NK-92 (cell line): Measurements from ENCODE around the gene FMNL2.

ENCODE experiments used
- DNase-seq: peaks from one replicate; lab custom pipeline; 2025; ENCODE audit not compliant: unreplicated experiment; lab: John Stamatoyannopoulos, UW

FMNL2 gene

DNA sequence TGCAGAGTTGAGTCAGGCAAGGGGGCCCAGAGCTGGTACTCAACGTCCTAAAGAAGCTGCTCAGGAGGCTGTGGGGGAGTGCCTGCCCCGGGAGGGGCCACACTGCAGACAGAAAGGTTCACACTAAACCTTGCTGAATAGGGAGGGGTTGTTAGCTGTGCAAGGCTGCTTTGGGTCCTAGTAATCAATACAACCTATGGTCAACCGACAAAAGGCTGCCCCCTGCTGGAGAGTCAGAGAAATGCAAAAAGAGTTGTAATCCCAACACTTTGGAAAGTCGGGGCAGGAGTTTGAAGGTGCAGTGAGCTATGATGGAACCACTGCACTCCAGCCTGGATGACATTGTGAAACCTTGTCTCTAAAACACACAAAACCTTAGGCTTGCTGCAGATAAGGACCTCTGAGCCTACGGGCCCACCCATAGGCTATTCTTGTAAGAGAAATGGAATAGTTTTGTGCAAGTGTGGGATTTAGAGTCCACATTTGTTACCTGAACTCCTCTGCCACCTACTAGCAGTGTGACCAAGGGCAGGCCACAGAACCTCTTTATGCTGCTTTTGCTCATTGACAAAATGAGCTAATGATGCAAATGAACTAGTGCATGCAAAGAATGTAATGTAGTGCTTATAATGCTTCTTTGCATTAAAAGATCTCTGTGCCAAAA is 300.8 kb downstream of the FMNL2 start:
- DNase-seq = peak; percentile 2

DNA sequence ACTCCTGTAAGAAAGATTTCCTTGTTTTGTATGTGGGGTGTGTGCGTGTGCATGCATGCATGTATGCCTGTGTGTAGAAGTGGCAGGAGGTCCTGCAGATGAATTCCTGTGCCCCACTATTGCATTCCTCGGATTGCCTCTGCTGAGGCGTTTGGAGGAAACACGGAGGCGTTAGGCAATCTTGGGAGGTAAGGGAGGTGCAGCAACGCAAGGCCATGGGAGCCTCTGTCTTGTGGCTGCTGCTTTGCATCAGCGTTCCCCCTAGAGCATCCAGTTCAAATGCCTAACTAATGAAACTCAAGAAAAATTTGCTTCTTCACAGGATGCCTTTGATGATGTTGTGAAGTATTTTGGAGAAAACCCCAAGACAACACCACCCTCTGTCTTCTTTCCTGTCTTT is 302.3 kb downstream of the FMNL2 start:
- no peak for DNase-seq

DNA sequence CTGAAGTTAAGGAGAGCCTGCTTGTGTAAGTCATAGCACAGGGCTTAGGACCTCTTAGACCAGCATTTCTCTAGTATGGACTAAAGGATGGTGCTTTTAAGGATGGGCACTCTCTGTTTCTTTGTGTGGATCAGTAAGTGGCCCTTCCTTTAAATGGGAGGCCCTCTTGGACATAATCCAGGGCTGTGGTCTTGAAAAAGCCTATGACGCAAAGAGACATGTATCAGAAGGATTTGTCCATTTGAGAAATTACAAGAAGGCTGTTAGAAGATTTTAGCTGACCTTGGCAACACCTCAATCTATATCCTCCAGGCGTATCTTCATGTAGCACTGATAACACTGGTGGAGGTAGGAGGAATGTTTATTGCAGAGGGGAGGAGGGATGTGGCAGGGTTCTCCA is 303.1 kb downstream of the FMNL2 start:
- DNase-seq = no peak

DNA sequence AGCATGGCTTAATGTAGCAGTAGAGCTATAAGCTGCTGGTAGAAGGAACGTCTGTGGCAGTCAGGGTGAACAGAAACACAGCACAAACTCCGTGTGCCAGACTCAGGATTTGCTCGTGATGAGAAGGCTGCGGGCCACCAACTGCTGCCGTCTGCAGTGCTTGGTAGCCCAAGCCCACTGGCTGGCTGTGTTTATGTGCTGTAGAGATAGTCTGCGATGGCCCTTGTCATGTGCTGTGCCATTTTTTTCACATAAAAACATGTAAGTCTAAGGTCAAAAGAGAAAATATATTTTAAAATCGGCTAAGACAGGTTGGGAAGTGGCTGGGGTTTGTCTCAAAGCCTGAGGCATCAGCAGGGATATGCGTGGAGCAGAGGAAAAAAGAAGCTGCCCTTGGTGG is 303.6 kb downstream of the FMNL2 start:
- DNase-seq = no peak

DNA sequence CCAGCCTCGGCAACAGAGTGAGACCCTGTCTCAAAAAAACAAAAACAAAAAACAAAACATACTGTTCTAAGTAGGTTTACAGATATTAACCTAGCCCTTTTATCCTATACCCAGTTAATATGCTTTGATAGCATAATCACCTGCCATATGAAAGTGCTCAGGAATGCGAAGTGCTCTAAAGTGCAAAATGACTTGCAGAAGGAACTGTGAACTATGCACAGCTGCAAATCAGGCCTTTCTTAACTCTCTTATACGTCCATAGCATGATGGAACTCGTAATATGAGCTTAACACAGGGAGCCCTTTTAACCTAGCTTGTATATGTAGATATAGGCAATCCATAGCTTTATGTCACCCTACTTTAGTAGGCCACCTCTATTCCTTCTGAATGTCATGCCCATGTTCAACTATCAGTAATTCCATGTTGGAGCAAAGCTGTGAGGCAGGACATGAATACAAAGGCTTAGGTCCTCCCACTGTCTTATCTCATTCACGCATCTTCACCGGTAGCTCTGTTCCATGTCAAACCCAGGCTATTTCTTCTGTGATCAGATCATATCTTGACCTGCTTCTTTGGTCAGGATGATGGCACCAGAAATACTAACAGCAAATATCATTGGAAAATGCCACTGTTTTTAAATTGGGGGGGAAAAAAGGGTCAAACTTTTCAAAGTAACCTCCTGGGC is 309.4 kb downstream of the FMNL2 start:
- no peak for DNase-seq

DNA sequence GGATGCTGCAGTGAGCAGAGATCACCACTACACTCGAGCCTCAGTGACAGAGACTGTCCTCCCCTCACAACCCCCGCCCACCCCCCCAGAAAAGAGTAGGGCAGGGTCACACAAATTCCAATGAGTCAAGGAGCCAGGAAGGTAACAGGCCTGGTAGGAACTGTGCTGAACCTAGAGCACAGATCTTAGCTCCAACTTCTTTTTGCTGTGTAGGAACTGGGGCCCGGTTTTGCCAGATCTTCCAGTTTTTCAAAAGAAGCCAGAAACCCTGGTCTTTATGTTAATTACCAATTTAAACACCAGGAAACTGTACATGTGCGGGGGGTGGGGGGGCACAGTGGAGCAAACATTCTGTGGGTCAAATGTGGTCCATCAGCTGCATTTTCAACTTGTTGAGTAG is 311.3 kb downstream of the FMNL2 start:
- DNase-seq = no peak

DNA sequence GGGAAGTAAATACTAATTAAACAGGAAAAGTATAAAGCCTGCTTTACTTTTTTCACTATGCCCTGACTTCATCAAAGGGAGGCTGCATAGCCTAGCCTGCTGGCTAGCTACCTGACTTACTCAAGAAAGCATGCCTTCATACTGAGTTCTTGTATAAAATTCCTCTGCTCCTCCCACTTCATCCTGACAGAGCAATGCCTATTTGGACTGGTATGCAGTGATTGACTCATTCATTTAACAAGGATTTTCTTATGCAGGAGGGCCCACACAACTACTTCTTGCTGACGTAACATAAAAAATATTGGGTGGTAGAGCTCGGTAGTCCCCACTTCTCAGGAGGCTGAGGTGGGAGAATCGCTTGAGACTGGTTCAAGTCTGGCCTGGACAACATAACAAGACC is 311.8 kb downstream of the FMNL2 start:
- no peak for DNase-seq

DNA sequence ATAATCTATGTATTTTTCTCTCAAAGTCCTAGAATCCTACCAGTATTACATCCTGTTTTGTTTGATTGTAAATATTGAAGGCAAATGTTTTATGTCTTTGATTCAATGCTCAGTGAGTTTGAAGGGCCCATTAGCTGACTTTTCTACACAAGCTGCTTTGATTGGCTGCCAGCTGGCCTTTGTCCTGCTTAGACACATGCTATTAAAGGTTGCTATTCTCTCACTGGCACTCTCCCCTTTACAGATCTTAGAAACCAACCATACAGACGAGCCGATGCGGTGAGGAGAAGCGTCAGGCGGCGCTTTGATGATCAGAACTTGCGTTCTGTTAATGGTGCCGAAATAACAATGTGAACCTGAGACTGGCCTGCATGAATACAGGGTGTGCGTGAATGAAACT is 312.6 kb downstream of the FMNL2 start:
- no peak for DNase-seq

DNA sequence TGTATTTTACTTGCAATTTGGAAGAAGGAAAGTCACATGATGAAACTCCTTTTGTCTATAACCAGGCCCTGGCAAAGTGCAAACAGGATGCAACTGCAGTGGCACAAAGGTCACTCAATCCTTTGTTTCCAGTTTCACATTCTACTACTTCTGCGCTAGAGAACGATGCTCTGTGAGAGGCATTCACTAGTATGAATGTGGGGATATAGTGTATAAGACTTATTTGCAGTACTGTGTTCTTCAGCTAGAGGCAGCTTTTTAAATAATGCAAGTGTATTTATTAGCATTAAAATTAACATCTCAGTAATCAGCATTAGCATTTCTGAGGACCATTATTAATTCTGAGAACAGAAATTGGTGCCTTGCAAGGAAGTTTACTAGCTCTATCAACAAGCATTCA is 313.4 kb downstream of the FMNL2 start:
- DNase-seq = no peak

DNA sequence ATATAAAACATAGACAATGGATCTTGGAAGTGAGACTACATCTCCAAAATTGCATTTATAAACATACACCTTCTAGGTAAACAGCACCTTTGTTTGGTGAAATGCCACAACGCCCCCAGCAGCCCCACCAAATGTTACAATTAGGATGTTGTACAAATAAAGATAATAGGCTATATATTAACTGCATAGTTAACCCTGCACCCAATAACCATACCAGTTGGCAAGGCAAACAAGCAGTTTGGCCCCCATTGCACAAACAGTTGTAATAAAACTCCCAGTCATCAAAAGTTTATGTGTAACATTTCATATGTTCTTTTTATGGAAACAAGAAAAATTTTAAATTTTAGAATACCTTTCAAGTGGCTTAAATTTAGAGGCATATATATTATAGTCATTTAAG is 315.0 kb downstream of the FMNL2 start:
- DNase-seq = no peak

DNA sequence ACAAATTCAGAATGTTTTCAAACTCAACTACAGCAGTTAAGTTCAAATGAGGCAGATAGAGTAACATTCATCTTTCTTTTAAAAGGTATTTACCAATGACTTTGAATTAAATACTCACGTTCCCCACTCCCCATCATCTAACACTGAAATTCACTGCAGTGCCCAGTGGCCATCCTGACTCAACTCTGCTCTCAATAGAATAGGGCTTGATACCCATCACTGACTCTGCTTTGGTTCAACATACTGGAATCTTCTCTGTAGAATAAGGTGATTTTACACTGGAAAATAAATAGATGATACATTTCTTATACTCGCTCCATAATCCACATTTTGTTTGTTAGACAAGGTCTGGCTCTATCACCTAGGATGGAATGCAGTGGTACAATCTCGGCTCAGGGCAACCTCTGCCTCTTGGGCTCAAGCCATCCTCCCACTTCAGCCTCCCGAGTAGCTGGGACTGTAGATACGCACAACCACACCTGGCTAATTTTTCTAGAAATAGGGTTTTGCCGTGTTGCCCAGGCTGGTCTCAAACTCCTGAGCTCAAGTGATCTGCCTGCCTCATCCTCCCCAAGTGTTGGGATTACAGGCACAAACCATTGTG is 315.9 kb downstream of the FMNL2 start:
- DNase-seq = no peak

DNA sequence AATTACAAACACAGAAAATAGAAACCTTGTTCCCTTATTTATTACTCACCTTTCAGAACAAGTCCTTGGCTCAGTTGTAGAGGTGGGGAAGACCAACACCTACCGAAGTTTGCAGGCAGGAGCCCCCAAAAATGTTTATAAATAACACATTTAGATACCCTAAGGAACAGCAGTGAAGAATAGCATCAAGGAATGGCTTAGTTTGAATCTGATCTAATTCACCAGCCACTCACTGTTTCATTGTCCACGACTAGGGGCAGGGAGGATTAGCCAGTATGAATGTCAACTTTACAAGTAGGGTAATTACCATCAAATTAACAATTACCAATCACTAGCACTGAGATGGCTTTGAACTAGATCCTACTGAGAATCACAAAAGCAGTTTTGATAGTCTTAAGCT is 316.9 kb downstream of the FMNL2 start:
- no peak for DNase-seq

DNA sequence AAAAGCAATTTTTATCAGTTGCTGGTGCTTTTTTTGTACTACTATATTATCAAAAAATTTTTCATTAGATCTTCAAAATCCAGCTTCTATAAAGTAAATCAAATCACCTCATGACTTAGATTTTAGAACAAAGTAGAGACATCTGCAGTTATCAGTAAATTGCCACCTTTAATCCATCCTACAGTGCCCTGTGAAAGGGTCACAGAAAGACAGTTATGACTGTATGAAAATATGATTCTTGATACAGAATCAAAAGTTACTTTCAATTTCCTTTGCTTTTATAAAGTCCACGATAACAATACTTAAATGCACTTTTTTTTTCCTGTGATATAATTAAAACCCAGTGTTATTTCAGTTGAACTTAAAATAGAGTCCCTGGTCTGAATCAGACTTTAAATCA is 320.9 kb downstream of the FMNL2 start:
- DNase-seq = no peak

DNA sequence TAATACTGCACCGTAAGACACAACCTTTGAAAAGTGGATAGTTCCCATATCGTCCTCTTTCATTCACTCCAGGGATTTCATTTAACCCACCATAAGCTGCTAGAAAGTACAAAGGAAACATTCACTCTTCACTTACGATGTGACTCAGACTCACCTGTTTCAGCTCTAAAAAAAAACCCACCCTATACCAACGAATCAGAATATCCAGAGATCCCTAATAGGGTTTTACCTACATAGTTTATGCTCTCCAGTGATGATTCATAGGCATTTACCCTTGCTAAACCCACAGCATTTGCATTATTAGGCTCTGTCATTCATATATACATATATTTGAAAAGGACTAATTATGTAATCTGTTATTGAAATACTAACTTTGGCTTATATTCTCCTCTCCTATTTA is 322.1 kb downstream of the FMNL2 start:
- DNase-seq = no peak

DNA sequence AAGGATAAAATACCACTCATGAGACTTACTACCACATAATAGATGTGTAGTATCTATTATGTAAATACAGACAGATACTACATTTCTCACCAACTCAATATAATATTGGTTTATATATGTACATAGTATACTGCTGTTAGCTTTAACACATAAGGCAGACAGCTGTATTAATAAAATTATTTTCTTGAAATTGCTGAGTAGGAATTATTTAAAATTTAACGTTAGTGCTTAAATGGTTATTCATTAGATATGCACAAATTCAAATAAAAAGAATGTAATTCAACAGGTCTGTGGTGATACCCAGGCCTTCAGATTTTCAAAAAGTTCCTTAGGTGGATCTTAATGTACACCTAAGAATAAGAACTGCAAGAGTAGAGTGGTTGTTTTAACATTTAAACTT is 323.2 kb downstream of the FMNL2 start:
- DNase-seq = no peak

DNA sequence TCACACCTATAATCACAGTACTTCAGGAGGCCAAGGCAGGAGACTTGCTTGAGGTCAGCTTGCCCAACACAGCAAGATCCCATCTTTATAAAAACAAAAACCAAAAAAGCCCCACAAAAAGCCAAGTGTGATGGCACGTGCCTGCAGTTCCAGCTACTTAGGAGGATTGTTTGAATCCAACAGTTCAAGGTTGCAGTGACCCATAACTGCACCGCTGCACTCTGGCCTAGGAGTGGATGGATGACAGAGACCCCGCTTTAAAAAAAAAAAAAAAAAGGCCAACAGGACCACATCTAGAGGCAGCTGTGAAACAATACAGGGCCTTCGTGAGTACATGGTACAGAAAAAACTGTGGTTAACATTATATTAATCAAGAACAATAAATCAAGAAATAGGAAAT is 326.1 kb downstream of the FMNL2 start:
- DNase-seq = no peak

DNA sequence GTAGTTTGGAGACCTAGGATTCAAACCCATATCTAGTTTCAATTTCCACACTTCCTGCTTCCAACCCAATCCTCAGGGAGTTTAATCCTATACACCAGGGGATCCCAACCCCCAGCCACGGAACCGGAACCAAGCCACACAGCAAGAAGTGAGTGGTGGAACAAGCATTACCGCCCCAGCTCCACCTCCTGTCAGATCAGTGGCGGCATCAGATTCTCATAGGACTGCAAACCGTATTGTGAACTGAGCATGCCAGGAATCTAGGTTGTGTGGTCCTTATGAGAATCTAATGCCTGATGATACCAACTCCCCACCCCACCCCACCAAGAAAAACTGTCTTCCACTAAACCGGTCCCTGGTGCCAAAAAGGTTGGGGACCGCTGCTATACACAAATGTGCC is 329.8 kb downstream of the FMNL2 start:
- DNase-seq = no peak

DNA sequence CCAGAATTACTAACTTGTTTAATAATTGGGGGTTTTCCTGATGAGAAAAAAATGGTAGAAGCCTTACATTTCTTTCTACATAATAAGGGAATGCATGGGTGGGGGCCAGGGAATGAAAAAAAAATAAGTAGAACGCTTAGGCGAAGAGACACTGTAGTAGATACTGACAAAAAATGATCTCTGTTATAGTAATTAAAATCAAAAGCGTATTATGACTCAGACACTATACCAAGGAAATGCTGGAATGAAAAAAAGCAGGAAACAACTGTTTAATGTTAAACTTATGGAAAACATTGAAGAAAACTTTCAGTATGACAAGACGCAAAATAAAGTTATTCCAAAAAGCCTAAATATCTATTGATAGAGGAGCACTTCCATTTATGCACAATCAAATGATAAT is 339.4 kb downstream of the FMNL2 start:
- no peak for DNase-seq

DNA sequence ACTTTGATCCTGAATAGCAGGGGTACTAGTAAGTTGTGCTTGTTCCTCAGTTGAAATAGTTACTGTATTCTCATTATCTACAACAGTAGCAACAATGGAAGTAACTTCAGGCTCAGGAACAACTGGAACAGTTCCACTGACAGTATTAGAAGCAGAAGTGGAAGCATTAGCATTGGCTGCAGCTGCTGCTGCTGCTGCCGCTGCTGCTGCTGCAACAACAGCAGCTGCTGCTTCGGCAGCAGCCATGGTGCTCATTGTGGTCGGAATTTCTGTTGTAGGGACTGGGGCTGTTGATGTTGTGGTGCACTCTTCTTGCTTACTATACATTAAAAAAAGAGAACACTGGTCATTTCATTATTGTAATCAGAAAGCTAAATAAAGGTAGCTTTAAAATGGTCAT is 341.5 kb downstream of the FMNL2 start:
- DNase-seq = no peak

DNA sequence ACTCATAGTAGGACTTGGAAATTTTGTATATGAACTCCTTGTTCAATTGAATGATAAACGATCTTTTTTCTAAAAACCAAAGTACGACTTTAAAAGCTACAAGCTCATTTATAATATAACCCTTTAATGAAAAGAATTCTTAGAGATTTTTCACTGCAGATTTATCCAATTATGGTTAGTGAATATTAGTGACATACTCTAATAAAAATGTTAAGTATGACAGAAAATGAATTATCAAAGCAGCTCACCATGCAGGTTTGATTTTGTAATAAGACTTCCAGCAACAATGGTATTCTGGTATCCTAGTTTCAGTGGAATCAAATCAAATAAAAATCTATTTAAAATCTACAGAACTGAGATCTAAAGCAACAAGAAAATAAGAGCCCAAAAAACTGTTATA is 343.8 kb downstream of the FMNL2 start:
- no peak for DNase-seq

DNA sequence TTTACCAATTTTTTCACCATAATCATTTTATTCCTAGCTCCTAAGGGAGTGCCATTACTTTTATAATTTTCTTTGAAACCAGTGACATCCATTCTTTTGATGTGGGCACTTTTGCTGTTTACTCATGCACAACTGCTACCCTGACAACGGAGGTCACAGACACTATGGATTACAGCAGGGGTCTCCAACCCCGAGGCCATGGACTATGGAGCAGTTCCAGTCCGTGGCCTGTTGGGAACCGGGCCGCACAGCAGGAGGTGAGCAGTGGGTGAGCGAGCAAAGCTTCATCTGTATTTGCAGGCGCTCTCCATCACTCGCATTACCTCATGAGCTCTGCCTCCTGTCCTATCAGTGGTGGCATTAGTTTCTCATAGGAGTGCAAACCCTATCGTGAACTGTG is 347.7 kb downstream of the FMNL2 start:
- DNase-seq = no peak

DNA sequence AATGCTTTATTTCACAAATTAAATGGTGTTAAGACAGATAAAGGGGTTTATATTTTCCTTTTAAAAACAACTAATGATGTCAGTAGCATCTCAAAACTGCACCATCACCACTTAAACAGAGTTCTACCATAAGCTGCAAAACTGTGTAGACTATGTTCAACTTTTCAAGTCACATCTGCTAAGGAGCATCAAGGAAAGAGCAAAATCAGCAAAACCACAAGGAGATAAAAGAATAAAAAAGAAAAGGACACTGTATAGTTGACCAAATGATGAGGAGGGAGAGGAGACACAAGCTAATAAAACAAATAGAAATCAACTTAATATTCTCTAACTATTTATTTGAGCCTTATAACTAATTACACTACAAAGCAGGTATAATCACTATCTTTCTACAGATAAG is 348.4 kb downstream of the FMNL2 start:
- DNase-seq = no peak

DNA sequence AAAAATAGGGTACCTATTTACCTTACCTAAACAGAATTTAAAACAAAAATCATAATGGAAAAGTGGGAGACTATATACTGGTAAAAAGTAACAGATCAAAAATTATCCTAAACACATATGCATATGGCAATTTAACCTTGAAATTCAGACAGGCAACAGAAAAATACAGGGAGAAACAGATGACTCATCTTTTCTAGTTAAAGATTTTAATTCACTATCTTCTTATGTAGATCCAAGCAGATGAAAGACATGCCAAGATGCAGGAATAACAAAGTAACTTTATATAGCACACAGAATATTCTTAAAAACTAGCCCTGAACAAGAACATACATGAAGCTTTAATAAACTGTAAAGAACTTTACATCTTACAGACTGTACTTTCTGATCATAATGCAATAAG is 351.3 kb downstream of the FMNL2 start:
- no peak for DNase-seq
